IMR-90 (cell line): ENCODE results near the gene AP1S1. TPM values are rescaled to one million over a fixed set of nuclear protein-coding genes. Genes with fewer than 3 reads are reported as not detected.

Experiments
- ATAC-seq: fragments of 200-7000 bp; cut with Tn5 transposase; 2 replicates; pipeline ENCODE4 v1.9.1; 2020; ENCODE audit warnings: low read depth, mild to moderate bottlenecking, moderate library complexity
- BruUV-seq: library from RNA; stranded (reverse); fragments of 400-500 nt; replicated peaks from 2 replicates; lab custom pipeline; 2021; lab: Mats Ljungman, UMichigan
- CTCF ChIA-PET: fragments of 300-600 bp; formaldehyde crosslinking; extraction: SDS; loops from one replicate; lab custom pipeline; 2021; ENCODE audit warnings: antibody characterized with exemption; lab: Yijun Ruan, JAX
- POLR2A ChIA-PET: fragments of 300-600 bp; sonication (Branson Sonifier 250); formaldehyde crosslinking; loops from one replicate; lab custom pipeline; 2022; ENCODE audit warnings: antibody characterized with exemption; ENCODE audit not compliant: unreplicated experiment; lab: Charles Lee
- DNase-seq: peaks from one replicate; pipeline ENCODE4 v3.0.0; 2013
- H2AFZ ChIP-seq: replicated peaks from 2 replicates; pipeline ENCODE3; 2013; ENCODE audit warnings: low read length, mild to moderate bottlenecking; ENCODE audit not compliant: poor library complexity
- H2AK5ac ChIP-seq: 2 replicates; pipeline ENCODE4 v1.6.1; 2013; ENCODE audit warnings: low read depth, low read length, inconsistent platforms
- H2AK9ac ChIP-seq: replicated peaks from 2 replicates; pipeline ENCODE3; 2013; ENCODE audit warnings: mild to moderate bottlenecking, low read depth, low read length, moderate library complexity; ENCODE audit not compliant: poor library complexity
- H2BK120ac ChIP-seq: 2 replicates; pipeline ENCODE4 v1.6.1; 2013; ENCODE audit warnings: low read depth, low read length, inconsistent platforms
- H2BK15ac ChIP-seq: 3 replicates; pipeline ENCODE4 v1.6.1; 2013; ENCODE audit warnings: low read depth, low read length, inconsistent platforms
- H2BK20ac ChIP-seq: 2 replicates; pipeline ENCODE4 v1.6.1; 2013; ENCODE audit warnings: low read depth, mild to moderate bottlenecking, inconsistent platforms, low read length, moderate library complexity
- H2BK5ac ChIP-seq: 2 replicates; pipeline ENCODE4 v1.6.1; 2013; ENCODE audit warnings: mild to moderate bottlenecking, low read depth, low read length, inconsistent platforms; ENCODE audit not compliant: poor library complexity, severe bottlenecking
- H3K14ac ChIP-seq: replicated peaks from 2 replicates; pipeline ENCODE4 v1.6.1; 2013; ENCODE audit warnings: low read depth, low read length, inconsistent platforms
- H3K18ac ChIP-seq: 2 replicates; pipeline ENCODE4 v1.6.1; 2013; ENCODE audit warnings: low read depth, low read length, control low read depth
- H3K23ac ChIP-seq: 2 replicates; pipeline ENCODE4 v1.6.1; 2013; ENCODE audit warnings: low read depth, low read length, inconsistent platforms
- H3K27ac ChIP-seq: 2 replicates; pipeline ENCODE4 v1.5.1; 2013; ENCODE audit warnings: mild to moderate bottlenecking, control low read depth, low read length; ENCODE audit not compliant: insufficient read depth
- H3K27me3 ChIP-seq: 2 replicates; pipeline ENCODE4 v1.6.1; 2013; ENCODE audit warnings: low read length; ENCODE audit not compliant: control insufficient read depth, insufficient read depth
- H3K36me3 ChIP-seq: 2 replicates; pipeline ENCODE4 v1.6.1; 2013; ENCODE audit warnings: low read length, mixed read lengths; ENCODE audit not compliant: control insufficient read depth, insufficient read depth
- H3K4ac ChIP-seq: 2 replicates; pipeline ENCODE4 v1.6.1; 2013; ENCODE audit warnings: low read depth, low read length, inconsistent platforms
- H3K4me1 ChIP-seq: 2 replicates; pipeline ENCODE4 v1.6.1; 2013; ENCODE audit warnings: low read length, mixed read lengths; ENCODE audit not compliant: control insufficient read depth, insufficient read depth
- H3K4me2 ChIP-seq: 2 replicates; pipeline ENCODE4 v1.6.1; 2013; ENCODE audit warnings: low read depth, mild to moderate bottlenecking, control low read depth, low read length, moderate library complexity
- H3K4me3 ChIP-seq: 2 replicates; pipeline ENCODE4 v1.5.1; 2013; ENCODE audit warnings: low read depth, mild to moderate bottlenecking, control low read depth, low read length, moderate library complexity; ENCODE audit not compliant: insufficient read depth
- H3K56ac ChIP-seq: 2 replicates; pipeline ENCODE4 v1.6.1; 2013; ENCODE audit warnings: low read length, inconsistent platforms; ENCODE audit not compliant: insufficient read depth; ENCODE audit errors: extremely low read depth
- H3K79me1 ChIP-seq, 2 experiments: 2 replicates each; pipeline ENCODE4 v1.6.1; 2013; ENCODE audit warnings: low read length in 2 of 2, inconsistent platforms in 1 of 2, low read depth in 1 of 2
- H3K9ac ChIP-seq: 2 replicates; pipeline ENCODE4 v1.6.1; 2013; ENCODE audit warnings: low read depth, low read length, control low read depth
- H3K9me1 ChIP-seq: 2 replicates; pipeline ENCODE4 v1.6.1; 2013; ENCODE audit warnings: low read length, inconsistent platforms; ENCODE audit not compliant: insufficient read depth
- H3K9me3 ChIP-seq: 2 replicates; pipeline ENCODE4 v1.6.1; 2013; ENCODE audit warnings: low read length; ENCODE audit not compliant: control insufficient read depth, insufficient read depth
- H4K20me1 ChIP-seq: 2 replicates; pipeline ENCODE4 v1.6.1; 2013; ENCODE audit warnings: low read length, inconsistent platforms; ENCODE audit not compliant: insufficient read depth
- H4K5ac ChIP-seq: 2 replicates; pipeline ENCODE4 v1.6.1; 2013; ENCODE audit warnings: mild to moderate bottlenecking, low read depth, low read length, control low read depth
- H4K8ac ChIP-seq, 2 experiments: 2 replicates each; pipeline ENCODE4 v1.6.1; 2013; ENCODE audit warnings: low read depth in 2 of 2, low read length in 2 of 2, control low read depth in 1 of 2, inconsistent platforms in 1 of 2
- H4K91ac ChIP-seq: 2 replicates; pipeline ENCODE4 v1.6.1; 2013; ENCODE audit warnings: low read depth, low read length, inconsistent platforms; ENCODE audit not compliant: insufficient read depth
- BHLHE40 ChIP-seq: fragments of 150-350 bp; IDR thresholded peaks from 2 replicates; pipeline ENCODE4 v1.6.1; 2016; ENCODE audit warnings: mild to moderate bottlenecking, low read depth, low read length
- CEBPB ChIP-seq: IDR thresholded peaks from 2 replicates; pipeline ENCODE4 v1.6.1; 2012; ENCODE audit warnings: low read depth, low read length, improper control_type of control experiment
- CHD1 ChIP-seq: IDR thresholded peaks from 2 replicates; pipeline ENCODE4 v1.6.1; 2012; ENCODE audit warnings: low read depth, low read length, improper control_type of control experiment
- FOS ChIP-seq: fragments of 150-350 bp; IDR thresholded peaks from 2 replicates; pipeline ENCODE4 v1.6.1; 2016; ENCODE audit warnings: low read depth, low read length
- MAFK ChIP-seq: IDR thresholded peaks from 2 replicates; pipeline ENCODE4 v1.6.1; 2012; ENCODE audit warnings: low read depth, low read length, improper control_type of control experiment
- MAZ ChIP-seq: IDR thresholded peaks from 2 replicates; pipeline ENCODE4 v1.6.1; 2012; ENCODE audit warnings: low read depth, mild to moderate bottlenecking, low read length, improper control_type of control experiment, moderate library complexity, borderline replicate concordance
- MXI1 ChIP-seq: IDR thresholded peaks from 2 replicates; pipeline ENCODE4 v1.6.1; 2012; ENCODE audit warnings: low read depth, mild to moderate bottlenecking, low read length, moderate library complexity, borderline replicate concordance
- NFE2L2 ChIP-seq: fragments of 150-350 bp; IDR thresholded peaks from 2 replicates; pipeline ENCODE4 v1.6.1; 2016; ENCODE audit warnings: low read depth, mild to moderate bottlenecking, low read length
- POLR2A ChIP-seq: IDR thresholded peaks from 2 replicates; pipeline ENCODE4 v1.6.1; 2012; ENCODE audit warnings: mild to moderate bottlenecking, low read depth, low read length
- RAD21 ChIP-seq: IDR thresholded peaks from 2 replicates; pipeline ENCODE4 v1.6.1; 2012; ENCODE audit warnings: low read length, improper control_type of control experiment
- RCOR1 ChIP-seq: IDR thresholded peaks from 2 replicates; pipeline ENCODE4 v1.6.1; 2012; ENCODE audit warnings: mild to moderate bottlenecking, low read length, improper control_type of control experiment; ENCODE audit not compliant: insufficient replicate concordance
- RFX5 ChIP-seq: IDR thresholded peaks from 2 replicates; pipeline ENCODE4 v1.8.0; 2012; ENCODE audit warnings: low read depth, mild to moderate bottlenecking, low read length, moderate library complexity
- SMC3 ChIP-seq: fragments of 150-350 bp; IDR thresholded peaks from 2 replicates; pipeline ENCODE4 v1.6.1; 2016; ENCODE audit warnings: low read depth, mild to moderate bottlenecking, antibody characterized with exemption, low read length, moderate library complexity
- WGBS, 2 experiments: methylation state at CpG; one replicate each; pipeline versions ENCODE4 v1.1.5 to v1.1.7; 2013; ENCODE audit warnings: missing lambda C conversion rate in 2 of 2; ENCODE audit not compliant: insufficient read length in 1 of 2; ENCODE audit errors: extremely low coverage in 2 of 2; 5-methylcytosine and 5-hydroxymethylcytosine counted together
- dilution Hi-C: fragments of 300-500 bp; cut with HindIII; formaldehyde crosslinking; loops from one replicate; pipeline ENCODE4 v1.14.3; 2018; ENCODE audit warnings: low sequenced_read_pairs; ENCODE audit not compliant: unreplicated experiment
- in situ Hi-C: fragments of 300-500 bp; cut with MboI; formaldehyde crosslinking; loops from 3 replicates; pipeline ENCODE4 v1.14.3; 2019; ENCODE audit warnings: low sequenced_read_pairs, inconsistent platforms, mixed read lengths
- intact Hi-C: fragments of 100-400 bp; cut with micrococcal nuclease; formaldehyde crosslinking; loops from 2 replicates; pipeline ENCODE4 v1.10.0; 2022
- polyA plus RNA-seq, 3 experiments: library from polyadenylated mRNA; depleted of rRNA; stranded (reverse); fragments of >200 nt; gene quantifications; 2 replicates each; pipeline ENCODE4 v1.2.3, GENCODE V29; 2012; ENCODE audit warnings: low replicate concordance in 1 of 3
- total RNA-seq: library from RNA; depleted of rRNA; stranded (reverse); fragments of >200 nt; gene quantifications from 2 replicates; pipeline ENCODE4 v1.2.3, GENCODE V29; 2012
- TF ChIP-seq, protein P1 (sequence below): fragments of 150-350 bp; IDR thresholded peaks from 2 replicates; pipeline ENCODE4 v1.6.1; 2016; ENCODE audit warnings: low read depth, mild to moderate bottlenecking, low read length, moderate library complexity, borderline replicate concordance
- TF ChIP-seq, protein P2 (sequence below): fragments of 150-350 bp; IDR thresholded peaks from 2 replicates; pipeline ENCODE4 v1.6.1; 2017; ENCODE audit warnings: mild to moderate bottlenecking, antibody characterized with exemption, low read length, low read depth
- TF ChIP-seq, protein P3 (sequence below): conservative IDR thresholded peaks from 2 replicates; pipeline ENCODE4 v1.5.1; 2012; ENCODE audit warnings: mild to moderate bottlenecking, low read depth, low read length, improper control_type of control experiment

The AP1S1 gene
- total and polyA plus RNA-seq, 2 of the 4 experiments (the other 2 are of a cell fraction) = 187 to 295 TPM

DNA sequence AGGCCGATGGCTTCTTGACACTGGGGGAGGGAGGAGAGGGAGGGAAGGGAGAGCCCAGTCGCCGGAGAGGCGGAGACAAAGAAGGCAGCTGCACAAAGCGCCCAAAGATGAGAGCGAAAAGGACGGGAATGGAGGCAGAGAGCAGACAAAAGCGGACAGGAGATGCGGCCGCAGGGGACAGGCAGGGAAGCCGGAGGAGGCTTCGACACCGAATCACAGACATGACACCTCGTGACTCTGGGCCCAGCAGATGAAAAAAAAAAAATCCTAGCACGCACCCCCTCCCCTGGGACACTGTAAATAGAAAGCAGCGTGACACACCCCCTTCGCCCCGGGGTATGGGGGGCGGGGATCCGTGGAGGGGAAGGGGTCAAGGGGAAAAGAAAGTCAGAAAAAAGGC lies 24.8 kb downstream of the AP1S1 start:
- ATAC-seq = no peak
- Histone ChIP-seq H3K9ac (no peak overlapping the region), H2BK120ac (no peak overlapping the region), H4K5ac (no peak overlapping the region), H3K4me2 (peak overlapping the region; percentile 14; the same call in 1 of the 2 replicates), H2BK15ac (no peak overlapping the region), H3K27ac (no peak overlapping the region), H4K20me1 (no peaks in the 10 kb centered on the region; the same call in 1 of the 2 replicates), H3K23ac (no peak overlapping the region), H2AK5ac (no peak overlapping the region), H3K9me1 (no peaks in the 10 kb centered on the region), H3K56ac (no peak overlapping the region), H3K4me3 (no peak overlapping the region), H3K4me1 (no peaks in the 10 kb centered on the region; the same call in 1 of the 2 replicates), H3K36me3 (no peaks in the 10 kb centered on the region), H3K27me3 (peaks cover 61% of the 10 kb centered on the region), H4K8ac (no peak overlapping the region), H2AK9ac (no peak overlapping the region), H2BK20ac (no peak overlapping the region), H3K4ac (no peak overlapping the region), H4K91ac (no peak overlapping the region), H3K18ac (no peak overlapping the region), H3K9me3 (peaks cover 2% of the 10 kb centered on the region; the same call in 1 of the 2 replicates), H3K79me1 (no peaks in the 10 kb centered on the region), H3K14ac (no peak overlapping the region), H2AFZ (no peak overlapping the region), H2BK5ac (no peak overlapping the region)
- in situ Hi-C loops (no loop called here), intact Hi-C loops (no loop called here), dilution Hi-C loops (no loop called here)
- ChIA-PET POLR2A (no interaction called here), CTCF (interaction anchor here (0.6 kb wide), 1 partner anchor 35 kb away, joined by 3 read pairs; no protein-coding TSS in a partner anchor)
- no TSS peak for BruUV-seq
- 0% methylated on average over 7 of the region's 20 CpGs; no CpG with 5 or more reads in 1 of the 2 experiments for WGBS, 2 experiments
- DNase-seq = no peak
- TF ChIP-seq CEBPB = no peak
- no peak for TF ChIP-seq BHLHE40
- TF ChIP-seq MAZ = no peak
- no peak for TF ChIP-seq CHD1
- TF ChIP-seq RAD21 = no peak
- TF ChIP-seq POLR2A = no peak
- no peak for TF ChIP-seq FOS
- no peak for TF ChIP-seq NFE2L2
- TF ChIP-seq RFX5 = no peak
- TF ChIP-seq, protein P1, sequence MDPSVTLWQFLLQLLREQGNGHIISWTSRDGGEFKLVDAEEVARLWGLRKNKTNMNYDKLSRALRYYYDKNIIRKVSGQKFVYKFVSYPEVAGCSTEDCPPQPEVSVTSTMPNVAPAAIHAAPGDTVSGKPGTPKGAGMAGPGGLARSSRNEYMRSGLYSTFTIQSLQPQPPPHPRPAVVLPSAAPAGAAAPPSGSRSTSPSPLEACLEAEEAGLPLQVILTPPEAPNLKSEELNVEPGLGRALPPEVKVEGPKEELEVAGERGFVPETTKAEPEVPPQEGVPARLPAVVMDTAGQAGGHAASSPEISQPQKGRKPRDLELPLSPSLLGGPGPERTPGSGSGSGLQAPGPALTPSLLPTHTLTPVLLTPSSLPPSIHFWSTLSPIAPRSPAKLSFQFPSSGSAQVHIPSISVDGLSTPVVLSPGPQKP = no peak
- TF ChIP-seq, protein P2, sequence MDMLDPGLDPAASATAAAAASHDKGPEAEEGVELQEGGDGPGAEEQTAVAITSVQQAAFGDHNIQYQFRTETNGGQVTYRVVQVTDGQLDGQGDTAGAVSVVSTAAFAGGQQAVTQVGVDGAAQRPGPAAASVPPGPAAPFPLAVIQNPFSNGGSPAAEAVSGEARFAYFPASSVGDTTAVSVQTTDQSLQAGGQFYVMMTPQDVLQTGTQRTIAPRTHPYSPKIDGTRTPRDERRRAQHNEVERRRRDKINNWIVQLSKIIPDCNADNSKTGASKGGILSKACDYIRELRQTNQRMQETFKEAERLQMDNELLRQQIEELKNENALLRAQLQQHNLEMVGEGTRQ = no peak
- TF ChIP-seq MXI1 = no peak
- TF ChIP-seq, protein P3, sequence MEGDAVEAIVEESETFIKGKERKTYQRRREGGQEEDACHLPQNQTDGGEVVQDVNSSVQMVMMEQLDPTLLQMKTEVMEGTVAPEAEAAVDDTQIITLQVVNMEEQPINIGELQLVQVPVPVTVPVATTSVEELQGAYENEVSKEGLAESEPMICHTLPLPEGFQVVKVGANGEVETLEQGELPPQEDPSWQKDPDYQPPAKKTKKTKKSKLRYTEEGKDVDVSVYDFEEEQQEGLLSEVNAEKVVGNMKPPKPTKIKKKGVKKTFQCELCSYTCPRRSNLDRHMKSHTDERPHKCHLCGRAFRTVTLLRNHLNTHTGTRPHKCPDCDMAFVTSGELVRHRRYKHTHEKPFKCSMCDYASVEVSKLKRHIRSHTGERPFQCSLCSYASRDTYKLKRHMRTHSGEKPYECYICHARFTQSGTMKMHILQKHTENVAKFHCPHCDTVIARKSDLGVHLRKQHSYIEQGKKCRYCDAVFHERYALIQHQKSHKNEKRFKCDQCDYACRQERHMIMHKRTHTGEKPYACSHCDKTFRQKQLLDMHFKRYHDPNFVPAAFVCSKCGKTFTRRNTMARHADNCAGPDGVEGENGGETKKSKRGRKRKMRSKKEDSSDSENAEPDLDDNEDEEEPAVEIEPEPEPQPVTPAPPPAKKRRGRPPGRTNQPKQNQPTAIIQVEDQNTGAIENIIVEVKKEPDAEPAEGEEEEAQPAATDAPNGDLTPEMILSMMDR = no peak
- TF ChIP-seq SMC3 = no peak
- TF ChIP-seq RCOR1 = no peak
- no peak for TF ChIP-seq MAFK
